ENCODE results near the gene FLYWCH1. TPM values are rescaled to one million over a fixed set of nuclear protein-coding genes. Genes with fewer than 3 reads are reported as not detected.
A peak's percentile ranks its signal among the peaks of the same experiment; 100 is the strongest.

FLYWCH1 gene
- total RNA-seq = 10 to 100 TPM; 39.8 to 47.9 (median 46.8) TPM

- Mint-ChIP-seq H3K4me1 (ENCODE audit: low read depth) (peaks cover 28% of the 10 kb centered on the region), H3K36me3 (ENCODE audit: insufficient read depth) (peaks cover 3% of the 10 kb centered on the region), H3K27me3 (ENCODE audit: low read depth) (no peaks in the 10 kb centered on the region), H3K4me3 (peak within 1 kb of the TSS; percentile 89), H3K9me3 (no peaks in the 10 kb centered on the region)
- DNase-seq (peak; percentile 98), ATAC-seq (peak; percentile 98)
These were observed at the start of gene FLYWCH1 for GRCh38 chr16:2911638-2912329. TSS of gene FLYWCH1 (plus strand) at chr16:2911931. CDS start at chr16:2929686, 17,755 bp downstream.

- Mint-ChIP-seq H3K36me3 (ENCODE audit: insufficient read depth) (no peaks in the 10 kb centered on the region), H3K4me3 (no peak overlapping the region), H3K4me1 (ENCODE audit: low read depth) (peaks cover 13% of the 10 kb centered on the region), H3K9me3 (peaks cover 3% of the 10 kb centered on the region), H3K27me3 (ENCODE audit: low read depth) (peaks cover 6% of the 10 kb centered on the region)
- no peak for ATAC-seq
- no peak for DNase-seq
These were observed 46.1 kb upstream of the FLYWCH1 start for GRCh38 chr16:2865651-2866050.

GRCh38 chr16:2866431-2866830 lies 45.3 kb upstream of the FLYWCH1 start:
- no peaks in the 10 kb centered on the region for H3K36me3 Mint-ChIP-seq (ENCODE audit: insufficient read depth)
- peaks cover 13% of the 10 kb centered on the region for H3K4me1 Mint-ChIP-seq (ENCODE audit: low read depth)
- peaks cover under 1% of the 10 kb centered on the region for H3K9me3 Mint-ChIP-seq
- ATAC-seq (no peak), DNase-seq (no peak)
- H3K27me3 Mint-ChIP-seq (ENCODE audit: low read depth) = peaks cover 3% of the 10 kb centered on the region
- H3K4me3 Mint-ChIP-seq = peak overlapping the region; percentile 1

- peak overlapping the region; percentile 91 for H3K4me3 Mint-ChIP-seq
- H3K9me3 Mint-ChIP-seq = no peaks in the 10 kb centered on the region
- peaks cover 1% of the 10 kb centered on the region for H3K27me3 Mint-ChIP-seq (ENCODE audit: low read depth)
- H3K4me1 Mint-ChIP-seq (ENCODE audit: low read depth) = peaks cover 13% of the 10 kb centered on the region
- no peak for ATAC-seq
- H3K36me3 Mint-ChIP-seq (ENCODE audit: insufficient read depth) = no peaks in the 10 kb centered on the region
- DNase-seq = no peak
These were observed 44.1 kb upstream of the FLYWCH1 start for GRCh38 chr16:2867661-2867986.

- peak; percentile 89 for DNase-seq
- Mint-ChIP-seq H3K36me3 (ENCODE audit: insufficient read depth) (no peaks in the 10 kb centered on the region), H3K4me3 (peak overlapping the region; percentile 91), H3K27me3 (ENCODE audit: low read depth) (no peaks in the 10 kb centered on the region), H3K9me3 (no peaks in the 10 kb centered on the region), H3K4me1 (ENCODE audit: low read depth) (peaks cover 13% of the 10 kb centered on the region)
- peak; percentile 97 to 98 for ATAC-seq
These were observed 43.5 kb upstream of the FLYWCH1 start for GRCh38 chr16:2867987-2868789.

- Mint-ChIP-seq H3K4me1 (ENCODE audit: low read depth) (peaks cover 5% of the 10 kb centered on the region), H3K9me3 (no peaks in the 10 kb centered on the region)
These were observed 39.8 kb upstream of the FLYWCH1 start for GRCh38 chr16:2871926-2872325.

GRCh38 chr16:2874032-2874911 lies 37.5 kb upstream of the FLYWCH1 start:
- H3K36me3 Mint-ChIP-seq (ENCODE audit: insufficient read depth) = no peaks in the 10 kb centered on the region
- DNase-seq = no peak
- no peaks in the 10 kb centered on the region for H3K27me3 Mint-ChIP-seq (ENCODE audit: low read depth)
- ATAC-seq = no peak
- no peak overlapping the region for H3K4me3 Mint-ChIP-seq
- H3K9me3 Mint-ChIP-seq = no peaks in the 10 kb centered on the region
- peaks cover under 1% of the 10 kb centered on the region for H3K4me1 Mint-ChIP-seq (ENCODE audit: low read depth)

More at GRCh38 chr16:2871926-2872325, 39.8 kb upstream of the FLYWCH1 start:
- ATAC-seq = no peak
- H3K36me3 Mint-ChIP-seq (ENCODE audit: insufficient read depth) = no peaks in the 10 kb centered on the region
- H3K4me3 Mint-ChIP-seq = no peak overlapping the region
- no peak for DNase-seq
- no peaks in the 10 kb centered on the region for H3K27me3 Mint-ChIP-seq (ENCODE audit: low read depth)

- no peak overlapping the region for H3K4me3 Mint-ChIP-seq
- ATAC-seq = peak; percentile 100
These were observed 36.8 kb upstream of the FLYWCH1 start for GRCh38 chr16:2874912-2875362.

GRCh38 chr16:2879854-2880508 lies 31.8 kb upstream of the FLYWCH1 start:
- ATAC-seq (no peak), DNase-seq (no peak)
- Mint-ChIP-seq H3K4me1 (ENCODE audit: low read depth) (peaks cover 12% of the 10 kb centered on the region), H3K9me3 (no peaks in the 10 kb centered on the region), H3K27me3 (ENCODE audit: low read depth) (no peaks in the 10 kb centered on the region), H3K4me3 (no peak overlapping the region), H3K36me3 (ENCODE audit: insufficient read depth) (no peaks in the 10 kb centered on the region)

More at GRCh38 chr16:2874912-2875362, 36.8 kb upstream of the FLYWCH1 start:
- Mint-ChIP-seq H3K27me3 (ENCODE audit: low read depth) (no peaks in the 10 kb centered on the region), H3K4me1 (ENCODE audit: low read depth) (no peaks in the 10 kb centered on the region), H3K36me3 (ENCODE audit: insufficient read depth) (no peaks in the 10 kb centered on the region), H3K9me3 (no peaks in the 10 kb centered on the region)
- DNase-seq = peak; percentile 54

GRCh38 chr16:2881783-2882649 lies 29.7 kb upstream of the FLYWCH1 start:
- ATAC-seq (peak in 1 of 2 donors; percentile 4), DNase-seq (no peak)
- Mint-ChIP-seq H3K9me3 (no peaks in the 10 kb centered on the region), H3K4me1 (ENCODE audit: low read depth) (peaks cover 13% of the 10 kb centered on the region), H3K27me3 (ENCODE audit: low read depth) (no peaks in the 10 kb centered on the region), H3K4me3 (peak overlapping the region; percentile 84), H3K36me3 (ENCODE audit: insufficient read depth) (no peaks in the 10 kb centered on the region)

- Mint-ChIP-seq H3K9me3 (no peaks in the 10 kb centered on the region), H3K27me3 (ENCODE audit: low read depth) (no peaks in the 10 kb centered on the region), H3K4me3 (peak within 1 kb of the TSS; percentile 84), H3K36me3 (ENCODE audit: insufficient read depth) (no peaks in the 10 kb centered on the region), H3K4me1 (ENCODE audit: low read depth) (peaks cover 13% of the 10 kb centered on the region)
- DNase-seq = peak; percentile 99
- peak; percentile 93 to 95 for ATAC-seq
These were observed 28.9 kb upstream of the FLYWCH1 start, which contains the start of gene FLYWCH2 for GRCh38 chr16:2882650-2883457. TSS of gene FLYWCH2 (plus strand) at chr16:2883215. CDS start at chr16:2896450, 13,235 bp downstream.

GRCh38 chr16:2883458-2883908 lies 28.2 kb upstream of the FLYWCH1 start:
- H3K27me3 Mint-ChIP-seq (ENCODE audit: low read depth) = no peaks in the 10 kb centered on the region
- H3K4me1 Mint-ChIP-seq (ENCODE audit: low read depth) = peaks cover 13% of the 10 kb centered on the region
- no peak for ATAC-seq
- DNase-seq = no peak
- peak overlapping the region; percentile 84 for H3K4me3 Mint-ChIP-seq
- H3K9me3 Mint-ChIP-seq = no peaks in the 10 kb centered on the region
- H3K36me3 Mint-ChIP-seq (ENCODE audit: insufficient read depth) = no peaks in the 10 kb centered on the region

Measured in activated T-cell treated with anti-CD3 and anti-CD28 coated beads, Interleukin-2, amount 50 U/mL, for 4 hours (primary cell).